Measurements from ENCODE around the gene KDM3B. TPM values are rescaled to one million over a fixed set of nuclear protein-coding genes. Genes with fewer than 3 reads are reported as not detected.

Gene KDM3B
- total and polyA plus RNA-seq, 2 experiments from 2014 or later, result 25.8 to 86.6 TPM

GRCh38 chr5:138438724-138439476 lies 86.4 kb downstream of the KDM3B start, which contains the start of gene REEP2:
TSS of gene REEP2 (plus strand) at chr5:138439057. CDS start at chr5:138439209, 152 bp downstream.
- H3K36me3 Mint-ChIP-seq (ENCODE audit: low read depth), result peaks cover 21% of the 10 kb centered on the region
- Histone ChIP-seq H3K4me1 (ENCODE audit: insufficient read depth) (peaks cover 11% of the 10 kb centered on the region), H3K4me3 (peak within 1 kb of the TSS; percentile 86), H3K27me3 (ENCODE audit: insufficient read depth) (no peaks in the 10 kb centered on the region; the same call in 1 of the 2 replicates), H2AFZ (peak within 1 kb of the TSS; percentile 97), H3F3A (replicated peaks; ENCODE audit: low read depth) (peaks cover 19% of the 10 kb centered on the region), H3K79me2 (replicated peaks; ENCODE audit: insufficient read depth) (no peaks in the 10 kb centered on the region), H3K27ac (ENCODE audit: low read depth) (peak within 1 kb of the TSS; percentile 45; the same call in 1 of the 2 replicates), H3K9me2 (ENCODE audit: insufficient read depth) (no peaks in the 10 kb centered on the region), H4K20me1 (replicated peaks; ENCODE audit: insufficient read depth) (no peaks in the 10 kb centered on the region), H3K4me2 (peak within 1 kb of the TSS; percentile 100), H3K36me3 (ENCODE audit: insufficient read depth) (peaks cover 10% of the 10 kb centered on the region)
- TF ChIP-seq ZNF331 (CRISPR knock-in tag; IDR thresholded peaks at IDR 0.05; ENCODE audit: low read depth), result no peak
- no peak for TF ChIP-seq JUNB (IDR thresholded peaks at IDR 0.05; ENCODE audit: unreplicated experiment)
- TF ChIP-seq, protein P1, sequence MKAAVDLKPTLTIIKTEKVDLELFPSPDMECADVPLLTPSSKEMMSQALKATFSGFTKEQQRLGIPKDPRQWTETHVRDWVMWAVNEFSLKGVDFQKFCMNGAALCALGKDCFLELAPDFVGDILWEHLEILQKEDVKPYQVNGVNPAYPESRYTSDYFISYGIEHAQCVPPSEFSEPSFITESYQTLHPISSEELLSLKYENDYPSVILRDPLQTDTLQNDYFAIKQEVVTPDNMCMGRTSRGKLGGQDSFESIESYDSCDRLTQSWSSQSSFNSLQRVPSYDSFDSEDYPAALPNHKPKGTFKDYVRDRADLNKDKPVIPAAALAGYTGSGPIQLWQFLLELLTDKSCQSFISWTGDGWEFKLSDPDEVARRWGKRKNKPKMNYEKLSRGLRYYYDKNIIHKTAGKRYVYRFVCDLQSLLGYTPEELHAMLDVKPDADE (IDR thresholded peaks at IDR 0.05), result no peak
- TF ChIP-seq EZH2phosphoT487 (IDR thresholded peaks at IDR 0.05; ENCODE audit: unreplicated experiment), result no peak
- no peak for TF ChIP-seq NANOG (IDR thresholded peaks at IDR 0.05; ENCODE audit: borderline replicate concordance)
- TF ChIP-seq, protein P2, sequence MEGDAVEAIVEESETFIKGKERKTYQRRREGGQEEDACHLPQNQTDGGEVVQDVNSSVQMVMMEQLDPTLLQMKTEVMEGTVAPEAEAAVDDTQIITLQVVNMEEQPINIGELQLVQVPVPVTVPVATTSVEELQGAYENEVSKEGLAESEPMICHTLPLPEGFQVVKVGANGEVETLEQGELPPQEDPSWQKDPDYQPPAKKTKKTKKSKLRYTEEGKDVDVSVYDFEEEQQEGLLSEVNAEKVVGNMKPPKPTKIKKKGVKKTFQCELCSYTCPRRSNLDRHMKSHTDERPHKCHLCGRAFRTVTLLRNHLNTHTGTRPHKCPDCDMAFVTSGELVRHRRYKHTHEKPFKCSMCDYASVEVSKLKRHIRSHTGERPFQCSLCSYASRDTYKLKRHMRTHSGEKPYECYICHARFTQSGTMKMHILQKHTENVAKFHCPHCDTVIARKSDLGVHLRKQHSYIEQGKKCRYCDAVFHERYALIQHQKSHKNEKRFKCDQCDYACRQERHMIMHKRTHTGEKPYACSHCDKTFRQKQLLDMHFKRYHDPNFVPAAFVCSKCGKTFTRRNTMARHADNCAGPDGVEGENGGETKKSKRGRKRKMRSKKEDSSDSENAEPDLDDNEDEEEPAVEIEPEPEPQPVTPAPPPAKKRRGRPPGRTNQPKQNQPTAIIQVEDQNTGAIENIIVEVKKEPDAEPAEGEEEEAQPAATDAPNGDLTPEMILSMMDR (conservative IDR thresholded peaks at IDR 0.05; ENCODE audit: low read depth in 2 of 2), result no peak
- TF ChIP-seq, protein P3, sequence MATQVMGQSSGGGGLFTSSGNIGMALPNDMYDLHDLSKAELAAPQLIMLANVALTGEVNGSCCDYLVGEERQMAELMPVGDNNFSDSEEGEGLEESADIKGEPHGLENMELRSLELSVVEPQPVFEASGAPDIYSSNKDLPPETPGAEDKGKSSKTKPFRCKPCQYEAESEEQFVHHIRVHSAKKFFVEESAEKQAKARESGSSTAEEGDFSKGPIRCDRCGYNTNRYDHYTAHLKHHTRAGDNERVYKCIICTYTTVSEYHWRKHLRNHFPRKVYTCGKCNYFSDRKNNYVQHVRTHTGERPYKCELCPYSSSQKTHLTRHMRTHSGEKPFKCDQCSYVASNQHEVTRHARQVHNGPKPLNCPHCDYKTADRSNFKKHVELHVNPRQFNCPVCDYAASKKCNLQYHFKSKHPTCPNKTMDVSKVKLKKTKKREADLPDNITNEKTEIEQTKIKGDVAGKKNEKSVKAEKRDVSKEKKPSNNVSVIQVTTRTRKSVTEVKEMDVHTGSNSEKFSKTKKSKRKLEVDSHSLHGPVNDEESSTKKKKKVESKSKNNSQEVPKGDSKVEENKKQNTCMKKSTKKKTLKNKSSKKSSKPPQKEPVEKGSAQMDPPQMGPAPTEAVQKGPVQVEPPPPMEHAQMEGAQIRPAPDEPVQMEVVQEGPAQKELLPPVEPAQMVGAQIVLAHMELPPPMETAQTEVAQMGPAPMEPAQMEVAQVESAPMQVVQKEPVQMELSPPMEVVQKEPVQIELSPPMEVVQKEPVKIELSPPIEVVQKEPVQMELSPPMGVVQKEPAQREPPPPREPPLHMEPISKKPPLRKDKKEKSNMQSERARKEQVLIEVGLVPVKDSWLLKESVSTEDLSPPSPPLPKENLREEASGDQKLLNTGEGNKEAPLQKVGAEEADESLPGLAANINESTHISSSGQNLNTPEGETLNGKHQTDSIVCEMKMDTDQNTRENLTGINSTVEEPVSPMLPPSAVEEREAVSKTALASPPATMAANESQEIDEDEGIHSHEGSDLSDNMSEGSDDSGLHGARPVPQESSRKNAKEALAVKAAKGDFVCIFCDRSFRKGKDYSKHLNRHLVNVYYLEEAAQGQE (IDR thresholded peaks at IDR 0.05; ENCODE audit: unreplicated experiment), result no peak
- no peak for TF ChIP-seq POLR2AphosphoS5 (IDR thresholded peaks at IDR 0.05; ENCODE audit: low read depth)
- no peak for TF ChIP-seq ZNF114 (CRISPR knock-in tag; IDR thresholded peaks at IDR 0.05)
- TF ChIP-seq, protein P4, sequence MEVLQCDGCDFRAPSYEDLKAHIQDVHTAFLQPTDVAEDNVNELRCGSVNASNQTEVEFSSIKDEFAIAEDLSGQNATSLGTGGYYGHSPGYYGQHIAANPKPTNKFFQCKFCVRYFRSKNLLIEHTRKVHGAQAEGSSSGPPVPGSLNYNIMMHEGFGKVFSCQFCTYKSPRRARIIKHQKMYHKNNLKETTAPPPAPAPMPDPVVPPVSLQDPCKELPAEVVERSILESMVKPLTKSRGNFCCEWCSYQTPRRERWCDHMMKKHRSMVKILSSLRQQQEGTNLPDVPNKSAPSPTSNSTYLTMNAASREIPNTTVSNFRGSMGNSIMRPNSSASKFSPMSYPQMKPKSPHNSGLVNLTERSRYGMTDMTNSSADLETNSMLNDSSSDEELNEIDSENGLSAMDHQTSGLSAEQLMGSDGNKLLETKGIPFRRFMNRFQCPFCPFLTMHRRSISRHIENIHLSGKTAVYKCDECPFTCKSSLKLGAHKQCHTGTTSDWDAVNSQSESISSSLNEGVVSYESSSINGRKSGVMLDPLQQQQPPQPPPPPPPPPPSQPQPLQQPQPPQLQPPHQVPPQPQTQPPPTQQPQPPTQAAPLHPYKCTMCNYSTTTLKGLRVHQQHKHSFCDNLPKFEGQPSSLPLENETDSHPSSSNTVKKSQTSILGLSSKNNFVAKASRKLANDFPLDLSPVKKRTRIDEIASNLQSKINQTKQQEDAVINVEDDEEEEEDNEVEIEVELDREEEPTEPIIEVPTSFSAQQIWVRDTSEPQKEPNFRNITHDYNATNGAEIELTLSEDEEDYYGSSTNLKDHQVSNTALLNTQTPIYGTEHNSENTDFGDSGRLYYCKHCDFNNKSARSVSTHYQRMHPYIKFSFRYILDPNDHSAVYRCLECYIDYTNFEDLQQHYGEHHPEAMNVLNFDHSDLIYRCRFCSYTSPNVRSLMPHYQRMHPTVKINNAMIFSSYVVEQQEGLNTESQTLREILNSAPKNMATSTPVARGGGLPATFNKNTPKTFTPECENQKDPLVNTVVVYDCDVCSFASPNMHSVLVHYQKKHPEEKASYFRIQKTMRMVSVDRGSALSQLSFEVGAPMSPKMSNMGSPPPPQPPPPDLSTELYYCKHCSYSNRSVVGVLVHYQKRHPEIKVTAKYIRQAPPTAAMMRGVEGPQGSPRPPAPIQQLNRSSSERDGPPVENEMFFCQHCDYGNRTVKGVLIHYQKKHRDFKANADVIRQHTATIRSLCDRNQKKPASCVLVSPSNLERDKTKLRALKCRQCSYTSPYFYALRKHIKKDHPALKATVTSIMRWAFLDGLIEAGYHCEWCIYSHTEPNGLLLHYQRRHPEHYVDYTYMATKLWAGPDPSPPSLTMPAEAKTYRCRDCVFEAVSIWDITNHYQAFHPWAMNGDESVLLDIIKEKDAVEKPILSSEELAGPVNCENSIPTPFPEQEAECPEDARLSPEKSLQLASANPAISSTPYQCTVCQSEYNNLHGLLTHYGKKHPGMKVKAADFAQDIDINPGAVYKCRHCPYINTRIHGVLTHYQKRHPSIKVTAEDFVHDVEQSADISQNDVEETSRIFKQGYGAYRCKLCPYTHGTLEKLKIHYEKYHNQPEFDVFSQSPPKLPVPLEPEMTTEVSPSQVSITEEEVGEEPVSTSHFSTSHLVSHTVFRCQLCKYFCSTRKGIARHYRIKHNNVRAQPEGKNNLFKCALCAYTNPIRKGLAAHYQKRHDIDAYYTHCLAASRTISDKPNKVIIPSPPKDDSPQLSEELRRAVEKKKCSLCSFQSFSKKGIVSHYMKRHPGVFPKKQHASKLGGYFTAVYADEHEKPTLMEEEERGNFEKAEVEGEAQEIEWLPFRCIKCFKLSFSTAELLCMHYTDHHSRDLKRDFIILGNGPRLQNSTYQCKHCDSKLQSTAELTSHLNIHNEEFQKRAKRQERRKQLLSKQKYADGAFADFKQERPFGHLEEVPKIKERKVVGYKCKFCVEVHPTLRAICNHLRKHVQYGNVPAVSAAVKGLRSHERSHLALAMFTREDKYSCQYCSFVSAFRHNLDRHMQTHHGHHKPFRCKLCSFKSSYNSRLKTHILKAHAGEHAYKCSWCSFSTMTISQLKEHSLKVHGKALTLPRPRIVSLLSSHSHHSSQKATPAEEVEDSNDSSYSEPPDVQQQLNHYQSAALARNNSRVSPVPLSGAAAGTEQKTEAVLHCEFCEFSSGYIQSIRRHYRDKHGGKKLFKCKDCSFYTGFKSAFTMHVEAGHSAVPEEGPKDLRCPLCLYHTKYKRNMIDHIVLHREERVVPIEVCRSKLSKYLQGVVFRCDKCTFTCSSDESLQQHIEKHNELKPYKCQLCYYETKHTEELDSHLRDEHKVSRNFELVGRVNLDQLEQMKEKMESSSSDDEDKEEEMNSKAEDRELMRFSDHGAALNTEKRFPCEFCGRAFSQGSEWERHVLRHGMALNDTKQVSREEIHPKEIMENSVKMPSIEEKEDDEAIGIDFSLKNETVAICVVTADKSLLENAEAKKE (CRISPR knock-in tag; IDR thresholded peaks at IDR 0.05), result no peak
- TF ChIP-seq EZH2 (IDR thresholded peaks at IDR 0.05; ENCODE audit: low read depth, unreplicated experiment), result no peak
- TF ChIP-seq STAT1 (IDR thresholded peaks at IDR 0.05; ENCODE audit: unreplicated experiment), result no peak
- TF ChIP-seq CREB1 (CRISPR knock-in tag; IDR thresholded peaks at IDR 0.05; ENCODE audit: low read depth), result no peak
- no peaks in the 10 kb centered on the region for H3K9me3 Mint-ChIP-seq
- peak within 1 kb of the TSS; percentile 89 for H3K4me3 Mint-ChIP-seq
- 0 out of 2 replicates have a peak within 1 kb of the TSS, but pooled peaks have one; percentile 30 for H3K27ac Mint-ChIP-seq
- ATAC-seq, result peak; percentile 78
- DNase-seq (ENCODE audit: low spot score), result peak; percentile 82
- peaks cover 29% of the 10 kb centered on the region for H3K4me1 Mint-ChIP-seq
- H3K27me3 Mint-ChIP-seq (ENCODE audit: insufficient read depth, low read depth, poor library complexity), result peaks cover 24% of the 10 kb centered on the region

Measured in GM23338 (cell line).